Osteocyte (in vitro differentiated cells): ENCODE measurements around the gene HES3. TPM values are rescaled to one million over a fixed set of nuclear protein-coding genes. Genes with fewer than 3 reads are reported as not detected.

Experiments used
- DNase-seq: peaks from one replicate; pipeline ENCODE4 v3.0.0; 2021; ENCODE audit warnings: mixed read lengths; ENCODE audit not compliant: unreplicated experiment; ENCODE audit errors: extremely low spot score
- H3K27ac Mint-ChIP-seq: one replicate; pipeline ENCODE4 v1.8.0; 2021; ENCODE audit warnings: mild to moderate bottlenecking, mixed read lengths; ENCODE audit not compliant: unreplicated experiment
- H3K27me3 Mint-ChIP-seq: one replicate; pipeline ENCODE4 v1.8.0; 2021; ENCODE audit warnings: mixed read lengths; ENCODE audit not compliant: unreplicated experiment
- H3K36me3 Mint-ChIP-seq: one replicate; pipeline ENCODE4 v1.8.0; 2021; ENCODE audit warnings: mixed read lengths; ENCODE audit not compliant: unreplicated experiment
- H3K4me1 Mint-ChIP-seq: one replicate; pipeline ENCODE4 v1.8.0; 2021; ENCODE audit warnings: mixed read lengths; ENCODE audit not compliant: unreplicated experiment
- H3K4me3 Mint-ChIP-seq: one replicate; pipeline ENCODE4 v1.8.0; 2021; ENCODE audit warnings: mild to moderate bottlenecking, moderate library complexity, mixed read lengths; ENCODE audit not compliant: unreplicated experiment
- H3K9me3 Mint-ChIP-seq: one replicate; pipeline ENCODE4 v1.8.0; 2021; ENCODE audit warnings: mixed read lengths; ENCODE audit not compliant: unreplicated experiment
- total RNA-seq: library from RNA; stranded (reverse); gene quantifications from 2 replicates; pipeline ENCODE4 v1.2.1, GENCODE V29; 2021
- TF ChIP-seq, protein P1 (sequence below): fragments of 200-600 bp; sonication (generic); IDR thresholded peaks from 2 replicates; pipeline ENCODE4 v1.5.0; 2021; ENCODE audit warnings: antibody characterized with exemption, mild to moderate bottlenecking, moderate library complexity

HES3 gene
- total RNA-seq, 1 donor from 2014 or later, result not detected

DNA sequence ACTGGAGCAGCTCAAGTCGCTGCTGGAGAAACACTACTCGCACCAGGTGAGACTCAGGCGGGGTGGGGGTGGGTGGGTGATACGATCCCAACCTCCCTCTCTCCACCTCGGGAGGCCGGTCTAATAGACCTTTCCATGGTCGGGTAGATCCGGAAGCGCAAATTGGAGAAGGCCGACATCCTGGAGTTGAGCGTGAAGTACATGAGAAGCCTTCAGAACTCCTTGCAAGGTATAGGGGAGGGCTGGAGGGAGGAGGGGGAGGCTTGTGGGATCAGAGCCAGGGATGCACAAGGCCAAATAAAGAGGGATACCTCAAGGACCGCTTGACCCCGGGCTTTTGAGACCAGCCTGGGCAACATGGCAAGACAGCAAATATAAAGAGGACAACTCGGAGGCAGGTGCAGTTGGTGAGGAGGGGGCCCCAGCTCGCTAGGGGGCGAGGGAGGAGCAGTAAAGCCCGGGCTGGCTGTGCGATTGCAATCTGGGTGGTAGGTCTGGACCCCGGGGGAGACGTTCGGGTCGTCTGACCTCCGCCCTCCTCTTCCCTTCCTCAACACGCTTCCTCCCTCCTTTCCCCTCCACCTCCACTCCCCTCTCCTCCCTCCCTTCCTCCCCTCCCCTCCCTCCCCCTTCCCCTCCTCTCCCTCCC lies 546 bp downstream of the HES3 start:
- no peak overlapping the region for H3K27ac Mint-ChIP-seq
- H3K4me1 Mint-ChIP-seq, result peaks cover 16% of the 10 kb centered on the region
- H3K4me3 Mint-ChIP-seq, result no peak overlapping the region
- H3K27me3 Mint-ChIP-seq, result peaks cover 47% of the 10 kb centered on the region
- H3K9me3 Mint-ChIP-seq, result no peaks in the 10 kb centered on the region
- TF ChIP-seq, protein P1, sequence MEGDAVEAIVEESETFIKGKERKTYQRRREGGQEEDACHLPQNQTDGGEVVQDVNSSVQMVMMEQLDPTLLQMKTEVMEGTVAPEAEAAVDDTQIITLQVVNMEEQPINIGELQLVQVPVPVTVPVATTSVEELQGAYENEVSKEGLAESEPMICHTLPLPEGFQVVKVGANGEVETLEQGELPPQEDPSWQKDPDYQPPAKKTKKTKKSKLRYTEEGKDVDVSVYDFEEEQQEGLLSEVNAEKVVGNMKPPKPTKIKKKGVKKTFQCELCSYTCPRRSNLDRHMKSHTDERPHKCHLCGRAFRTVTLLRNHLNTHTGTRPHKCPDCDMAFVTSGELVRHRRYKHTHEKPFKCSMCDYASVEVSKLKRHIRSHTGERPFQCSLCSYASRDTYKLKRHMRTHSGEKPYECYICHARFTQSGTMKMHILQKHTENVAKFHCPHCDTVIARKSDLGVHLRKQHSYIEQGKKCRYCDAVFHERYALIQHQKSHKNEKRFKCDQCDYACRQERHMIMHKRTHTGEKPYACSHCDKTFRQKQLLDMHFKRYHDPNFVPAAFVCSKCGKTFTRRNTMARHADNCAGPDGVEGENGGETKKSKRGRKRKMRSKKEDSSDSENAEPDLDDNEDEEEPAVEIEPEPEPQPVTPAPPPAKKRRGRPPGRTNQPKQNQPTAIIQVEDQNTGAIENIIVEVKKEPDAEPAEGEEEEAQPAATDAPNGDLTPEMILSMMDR, result no peak
- no peaks in the 10 kb centered on the region for H3K36me3 Mint-ChIP-seq
- no peak for DNase-seq

DNA sequence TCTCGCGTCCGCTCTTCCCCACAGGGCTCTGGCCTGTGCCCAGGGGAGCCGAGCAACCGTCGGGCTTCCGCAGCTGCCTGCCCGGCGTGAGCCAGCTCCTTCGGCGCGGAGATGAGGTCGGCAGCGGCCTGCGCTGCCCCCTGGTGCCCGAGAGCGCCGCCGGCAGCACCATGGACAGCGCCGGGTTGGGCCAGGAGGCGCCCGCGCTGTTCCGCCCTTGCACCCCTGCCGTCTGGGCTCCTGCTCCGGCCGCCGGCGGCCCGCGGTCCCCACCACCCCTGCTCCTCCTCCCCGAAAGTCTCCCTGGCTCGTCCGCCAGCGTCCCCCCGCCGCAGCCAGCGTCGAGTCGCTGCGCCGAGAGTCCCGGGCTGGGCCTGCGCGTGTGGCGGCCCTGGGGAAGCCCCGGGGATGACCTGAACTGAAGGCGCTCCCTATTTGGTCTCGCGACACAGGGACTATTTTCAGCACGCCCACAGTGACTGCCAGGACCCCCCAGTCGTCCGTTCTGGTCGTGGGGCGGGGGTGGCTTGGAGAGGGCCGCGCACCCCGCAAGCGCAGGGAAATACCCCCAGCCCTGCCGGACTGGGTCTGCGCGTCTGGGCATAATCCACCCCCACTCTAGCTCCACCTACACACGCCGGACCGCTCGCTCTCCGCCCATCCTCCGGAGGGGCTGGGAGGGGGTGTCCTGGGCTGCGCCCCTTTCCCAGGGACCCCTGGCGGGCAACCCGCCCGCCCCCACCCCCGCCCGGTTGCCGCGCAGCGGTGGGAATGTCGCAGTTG lies 1.3 kb downstream of the HES3 start:
- Mint-ChIP-seq H3K9me3 (no peaks in the 10 kb centered on the region), H3K36me3 (no peaks in the 10 kb centered on the region), H3K27ac (no peak overlapping the region), H3K4me3 (no peak overlapping the region), H3K27me3 (peaks cover 45% of the 10 kb centered on the region), H3K4me1 (peaks cover 18% of the 10 kb centered on the region)
- TF ChIP-seq, protein P1, result peak; percentile 84
- peak; percentile 94 for DNase-seq

DNA sequence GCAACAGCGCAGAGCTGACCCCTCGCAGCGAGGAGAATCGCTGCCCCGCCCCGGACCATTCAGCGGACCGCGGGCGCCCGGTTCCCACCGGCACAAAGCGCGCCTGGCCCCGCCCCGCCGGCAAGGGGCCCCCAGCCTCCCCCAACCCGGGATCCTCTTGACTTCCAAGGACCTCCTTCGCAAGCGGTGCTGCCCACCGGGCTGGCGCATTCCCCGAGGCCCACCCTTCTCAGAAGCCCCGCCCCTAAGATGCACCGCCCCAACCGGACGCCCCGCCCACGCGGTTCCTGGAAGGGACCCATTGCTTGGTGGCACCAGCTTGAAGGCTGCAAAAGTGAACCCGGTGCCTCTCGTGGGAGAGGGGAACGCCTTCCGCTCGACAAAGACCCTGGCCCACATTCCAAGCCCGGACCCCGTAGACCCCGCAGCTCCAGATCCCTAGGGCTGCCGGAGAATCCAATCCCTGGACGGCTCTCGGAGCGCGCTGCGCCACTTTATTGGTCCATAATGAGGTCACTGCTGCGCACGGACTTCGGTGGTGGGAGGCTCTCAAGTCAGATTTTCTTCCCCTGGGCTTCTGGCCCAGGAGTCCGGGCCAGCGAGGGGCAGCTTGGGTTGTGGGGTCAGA lies 2.0 kb downstream of the HES3 start:
- TF ChIP-seq, protein P1, result no peak
- no peak for DNase-seq
- Mint-ChIP-seq H3K4me1 (peaks cover 18% of the 10 kb centered on the region), H3K27ac (no peak overlapping the region), H3K9me3 (no peaks in the 10 kb centered on the region), H3K4me3 (peak overlapping the region; percentile 64), H3K36me3 (no peaks in the 10 kb centered on the region), H3K27me3 (peaks cover 47% of the 10 kb centered on the region)

DNA sequence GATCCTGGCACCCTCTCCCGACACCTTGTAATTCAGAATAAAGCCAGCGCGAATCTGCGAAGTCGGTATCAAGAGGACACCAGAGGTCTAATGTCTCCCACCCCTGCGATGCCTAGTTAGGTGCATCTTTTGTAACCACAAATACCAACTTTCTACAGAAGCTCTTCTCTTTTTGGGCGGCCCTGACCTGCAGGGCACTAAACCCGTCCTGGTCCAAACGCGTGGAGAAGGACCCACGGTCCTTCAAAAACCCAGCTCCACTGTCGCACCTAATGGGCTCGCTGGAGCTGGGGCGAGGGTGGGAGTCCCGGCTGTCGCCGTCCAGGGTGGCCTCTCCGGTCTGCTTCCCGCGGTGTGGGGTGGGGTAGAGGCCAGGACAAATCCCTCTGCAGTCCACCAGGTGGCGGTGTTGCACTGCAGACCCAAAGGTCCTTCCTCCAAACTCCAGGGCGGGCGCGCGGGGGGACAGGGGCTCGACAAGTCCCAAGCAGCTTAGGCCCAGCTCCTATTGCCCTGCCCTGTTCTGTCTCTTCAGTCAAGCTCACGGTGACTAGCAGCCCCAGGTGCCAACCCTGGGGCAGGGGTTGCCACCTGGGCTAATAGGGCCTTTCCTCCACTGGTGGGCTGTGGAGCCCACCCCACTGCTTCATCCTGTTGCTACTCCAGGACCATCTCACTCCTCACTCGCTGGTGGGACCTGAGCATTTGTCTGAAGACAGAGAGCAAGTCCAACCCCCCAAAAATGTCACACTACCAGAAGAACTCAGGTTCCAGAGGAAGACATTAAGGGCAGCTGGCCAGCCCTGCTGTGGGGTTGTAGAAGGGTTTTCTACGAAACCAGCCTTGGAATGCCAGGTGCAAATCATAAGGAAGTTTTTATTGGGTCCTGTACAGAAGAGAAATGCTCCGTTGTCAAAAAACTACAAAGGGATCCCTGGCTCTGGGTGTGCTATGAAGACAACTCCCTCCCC lies 2.8 kb downstream of the HES3 start:
- H3K27ac Mint-ChIP-seq, result no peak overlapping the region

More for the DNA sequence above, 2.8 kb downstream of the HES3 start:
- H3K9me3 Mint-ChIP-seq, result no peaks in the 10 kb centered on the region
- peak overlapping the region; percentile 64 for H3K4me3 Mint-ChIP-seq
- peaks cover 12% of the 10 kb centered on the region for H3K4me1 Mint-ChIP-seq
- peak; percentile 93 for DNase-seq
- H3K27me3 Mint-ChIP-seq, result peaks cover 42% of the 10 kb centered on the region
- no peaks in the 10 kb centered on the region for H3K36me3 Mint-ChIP-seq
- TF ChIP-seq, protein P1, result peak; percentile 95
